Measurements from ENCODE around the gene CHPF2. TPM values are rescaled to one million over a fixed set of nuclear protein-coding genes. Genes with fewer than 3 reads are reported as not detected.

CHPF2 gene
- polyA plus RNA-seq, 10 donors: 16.6 to 29.8 (median 22.4) TPM

- no peak for DNase-seq
Observed at GRCh38 chr7:151231080-151231479, 1.2 kb upstream of the CHPF2 start.

DNA sequence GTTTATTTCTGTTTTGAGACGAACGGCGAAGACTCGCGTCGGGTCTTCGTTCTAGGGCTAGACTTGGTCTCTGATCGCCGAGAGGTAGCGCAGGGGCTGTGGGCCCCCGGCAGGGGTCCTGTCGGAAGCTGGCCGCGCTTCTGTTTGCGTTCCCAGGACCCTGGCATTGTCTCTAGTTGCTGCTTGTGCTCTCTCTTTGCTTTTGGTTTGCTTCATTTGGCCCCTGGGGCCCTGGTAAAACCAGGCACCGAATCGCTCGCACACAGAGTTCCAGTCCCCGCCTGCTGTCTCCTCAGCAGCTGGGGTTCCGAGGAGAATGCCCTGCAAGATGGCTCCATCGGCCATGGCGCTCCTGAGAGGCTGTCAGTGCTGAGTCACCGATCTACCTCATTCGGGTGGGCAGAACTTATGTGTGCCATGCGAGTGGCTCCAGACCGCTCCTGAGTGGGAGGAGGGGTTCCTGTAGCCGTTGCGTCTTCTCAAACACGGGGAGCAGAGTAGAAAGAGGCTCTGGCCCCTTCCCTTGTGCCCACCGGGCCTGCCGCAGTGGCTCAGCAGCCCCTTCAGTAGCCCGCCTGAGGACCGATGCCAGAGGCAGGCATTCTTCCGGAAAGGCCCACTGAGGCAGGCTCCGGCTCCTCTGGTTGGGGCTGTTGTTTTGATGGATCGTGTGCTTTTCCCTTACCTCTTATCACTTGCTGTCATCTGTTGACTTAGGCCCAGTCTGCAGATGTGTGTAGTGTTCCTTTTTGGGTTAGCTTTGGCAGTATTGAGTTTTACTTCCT, 826 bp downstream of the CHPF2 start:
- DNase-seq: peak in 1 of 3 donors; percentile 43

- DNase-seq: no peak
Observed at GRCh38 chr7:151233804-151234203, 1.5 kb downstream of the CHPF2 start.

GRCh38 chr7:151235091-151235787, 3.0 kb downstream of the CHPF2 start:
- DNase-seq: no peak

DNA sequence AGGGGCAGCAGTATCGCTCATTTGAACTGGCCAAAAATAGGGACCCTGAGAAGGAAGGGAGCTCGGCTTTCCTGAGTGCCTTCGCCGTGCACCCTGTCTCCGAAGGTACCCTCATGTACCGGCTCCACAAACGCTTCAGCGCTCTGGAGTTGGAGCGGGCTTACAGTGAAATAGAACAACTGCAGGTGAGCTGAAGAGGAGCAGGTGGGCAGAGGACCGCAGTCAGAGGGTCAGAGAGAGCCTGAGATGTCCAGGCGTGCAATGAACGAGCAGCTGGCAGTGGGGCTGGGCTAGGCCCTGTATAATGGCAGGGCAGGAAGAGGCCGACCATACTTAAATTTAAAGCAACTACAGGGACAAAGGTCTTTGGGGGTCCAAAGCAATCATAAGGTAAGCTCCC, 4.1 kb downstream of the CHPF2 start:
- DNase-seq: no peak

DNA sequence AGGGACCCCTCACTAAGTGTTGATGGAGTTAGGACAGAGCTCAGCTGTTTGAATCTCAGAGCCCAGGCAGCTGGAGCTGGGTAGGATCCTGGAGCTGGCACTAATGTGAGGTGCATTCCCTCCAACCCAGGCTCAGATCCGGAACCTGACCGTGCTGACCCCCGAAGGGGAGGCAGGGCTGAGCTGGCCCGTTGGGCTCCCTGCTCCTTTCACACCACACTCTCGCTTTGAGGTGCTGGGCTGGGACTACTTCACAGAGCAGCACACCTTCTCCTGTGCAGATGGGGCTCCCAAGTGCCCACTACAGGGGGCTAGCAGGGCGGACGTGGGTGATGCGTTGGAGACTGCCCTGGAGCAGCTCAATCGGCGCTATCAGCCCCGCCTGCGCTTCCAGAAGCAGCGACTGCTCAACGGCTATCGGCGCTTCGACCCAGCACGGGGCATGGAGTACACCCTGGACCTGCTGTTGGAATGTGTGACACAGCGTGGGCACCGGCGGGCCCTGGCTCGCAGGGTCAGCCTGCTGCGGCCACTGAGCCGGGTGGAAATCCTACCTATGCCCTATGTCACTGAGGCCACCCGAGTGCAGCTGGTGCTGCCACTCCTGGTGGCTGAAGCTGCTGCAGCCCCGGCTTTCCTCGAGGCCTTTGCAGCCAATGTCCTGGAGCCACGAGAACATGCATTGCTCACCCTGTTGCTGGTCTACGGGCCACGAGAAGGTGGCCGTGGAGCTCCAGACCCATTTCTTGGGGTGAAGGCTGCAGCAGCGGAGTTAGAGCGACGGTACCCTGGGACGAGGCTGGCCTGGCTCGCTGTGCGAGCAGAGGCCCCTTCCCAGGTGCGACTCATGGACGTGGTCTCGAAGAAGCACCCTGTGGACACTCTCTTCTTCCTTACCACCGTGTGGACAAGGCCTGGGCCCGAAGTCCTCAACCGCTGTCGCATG, 5.2 kb downstream of the CHPF2 start:
- peak in 1 of 3 donors; percentile 19 for DNase-seq

- DNase-seq: no peak
Observed at GRCh38 chr7:151238190-151238810, 6.0 kb downstream of the CHPF2 start.

DNA sequence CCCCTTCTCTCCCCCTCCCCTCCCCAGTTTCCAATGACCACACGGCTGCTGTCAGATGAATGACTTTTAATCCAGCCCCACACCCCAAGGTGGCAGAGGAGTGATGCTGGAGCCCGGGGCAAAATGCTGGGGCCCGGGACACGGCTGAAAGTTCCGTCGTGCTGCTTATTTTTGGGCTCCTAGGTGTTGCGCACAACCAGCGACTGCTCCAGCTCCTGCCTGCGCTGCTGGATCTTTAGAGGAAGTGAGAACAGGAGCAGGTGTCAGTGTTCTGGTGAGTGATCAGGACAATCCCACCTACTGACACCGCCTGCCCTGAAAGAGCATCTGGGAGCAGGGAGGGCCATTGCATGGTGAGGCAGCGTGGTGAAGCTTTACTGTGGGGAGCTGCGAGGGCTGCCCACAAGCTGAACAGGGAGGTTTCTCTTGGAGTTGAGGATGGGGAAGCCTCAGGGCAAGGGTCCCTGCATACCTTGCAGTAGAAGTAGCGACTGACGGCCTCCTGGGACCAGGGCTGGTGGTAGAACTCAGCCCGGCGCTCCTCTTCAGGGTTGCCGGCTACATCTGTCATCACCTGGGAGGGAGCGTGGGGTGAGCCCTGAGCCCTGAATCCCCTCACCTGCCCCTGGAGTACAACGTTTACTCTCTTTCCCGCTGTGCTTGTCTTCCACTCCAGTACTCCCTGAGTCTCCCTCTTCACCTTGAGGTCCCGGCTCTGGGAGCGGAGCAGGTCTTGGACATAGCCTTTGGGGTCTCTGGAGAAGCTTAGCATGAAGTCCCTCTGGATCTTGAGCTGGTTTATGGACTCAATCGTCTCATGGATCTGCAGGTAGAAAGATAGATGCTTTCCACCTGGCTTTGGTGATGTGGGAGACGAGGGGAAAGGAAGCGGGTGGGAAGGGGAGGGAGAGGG, 6.9 kb downstream of the CHPF2 start:
- DNase-seq: no peak

GRCh38 chr7:151239837-151240459, 7.7 kb downstream of the CHPF2 start:
- no peak for DNase-seq

DNA sequence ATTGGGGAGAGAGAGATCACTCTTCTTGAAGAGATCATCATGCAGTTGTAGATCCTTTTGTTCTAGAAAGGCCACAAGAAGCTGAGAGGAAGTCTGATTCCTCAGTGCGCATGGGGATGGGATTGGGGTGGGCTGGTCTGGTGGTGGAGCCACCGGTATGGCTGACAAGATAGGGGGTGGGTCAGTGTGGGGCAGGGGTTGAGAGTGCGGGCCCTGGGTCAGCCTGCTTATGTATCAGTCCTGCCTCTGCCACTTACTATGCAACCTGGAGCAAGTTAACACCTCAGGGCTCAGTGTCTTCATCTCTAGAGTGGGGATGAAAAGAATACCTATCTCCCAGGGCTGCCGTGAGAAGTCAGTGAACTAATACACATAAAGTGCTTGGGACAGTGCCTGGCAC, 8.3 kb downstream of the CHPF2 start:
- DNase-seq: no peak

DNA sequence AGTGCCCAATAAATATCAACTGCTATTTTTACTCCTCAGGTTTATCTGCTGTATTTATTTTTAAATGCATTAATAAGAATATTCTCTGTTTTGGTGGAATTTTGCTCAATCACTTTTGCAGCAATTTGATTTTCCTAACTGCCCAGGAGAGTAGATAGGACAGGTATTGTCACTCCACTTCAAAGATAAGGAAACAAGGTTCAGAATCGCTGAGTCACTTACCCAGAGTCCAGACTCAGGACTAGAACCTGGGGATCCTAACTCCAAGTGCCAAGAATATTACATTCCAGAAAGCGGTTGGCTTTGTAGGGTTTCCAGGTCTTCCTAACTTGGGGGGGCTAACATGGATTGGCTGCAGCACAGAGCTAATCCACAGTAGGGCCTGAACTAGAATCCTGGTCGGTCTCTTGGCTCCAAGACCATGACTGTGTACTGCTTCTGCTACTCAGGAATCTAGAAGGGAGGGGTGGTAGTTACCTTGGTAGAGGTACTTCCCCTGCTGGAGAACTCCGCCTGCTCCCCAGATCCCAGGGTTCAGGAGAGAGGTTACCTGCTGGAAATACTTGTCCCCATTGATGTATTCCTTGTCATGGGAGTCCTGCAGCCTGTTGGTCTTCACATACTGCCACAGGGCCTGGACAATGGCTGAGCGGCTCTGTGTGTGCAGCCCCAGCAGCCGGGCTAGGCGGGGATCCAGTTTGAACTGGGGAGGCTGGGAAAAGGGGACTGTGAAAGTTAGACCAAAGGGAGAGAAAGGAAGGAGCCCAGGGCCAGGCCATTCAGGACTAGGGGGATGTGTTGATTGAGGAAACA, 8.9 kb downstream of the CHPF2 start:
- no peak for DNase-seq

DNA sequence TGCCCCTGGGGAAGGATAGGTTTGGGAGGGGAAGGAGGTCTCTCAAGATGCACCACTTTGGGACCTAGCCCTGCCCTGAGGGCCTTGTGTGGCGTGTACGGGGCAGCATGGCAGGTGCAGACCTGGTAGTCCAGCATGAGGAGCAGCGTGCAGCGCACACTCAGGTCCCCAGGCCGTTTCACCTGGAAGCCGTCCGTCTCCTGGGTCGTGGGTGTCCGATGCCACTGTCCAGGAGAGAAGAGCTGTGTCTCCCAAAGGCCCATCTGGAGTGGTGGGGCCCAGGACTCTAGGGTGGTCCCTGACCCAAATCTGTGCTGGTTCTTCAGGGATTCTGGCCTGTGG, 9.4 kb downstream of the CHPF2 start:
- DNase-seq: no peak

- DNase-seq: no peak
Observed at GRCh38 chr7:151242159-151243044, 10.1 kb downstream of the CHPF2 start.

- DNase-seq: no peak
Observed at GRCh38 chr7:151243045-151243349, 10.7 kb downstream of the CHPF2 start.

- peak in 1 of 3 donors; percentile 39 for DNase-seq
Observed at GRCh38 chr7:151243408-151244195, 11.3 kb downstream of the CHPF2 start.

DNA sequence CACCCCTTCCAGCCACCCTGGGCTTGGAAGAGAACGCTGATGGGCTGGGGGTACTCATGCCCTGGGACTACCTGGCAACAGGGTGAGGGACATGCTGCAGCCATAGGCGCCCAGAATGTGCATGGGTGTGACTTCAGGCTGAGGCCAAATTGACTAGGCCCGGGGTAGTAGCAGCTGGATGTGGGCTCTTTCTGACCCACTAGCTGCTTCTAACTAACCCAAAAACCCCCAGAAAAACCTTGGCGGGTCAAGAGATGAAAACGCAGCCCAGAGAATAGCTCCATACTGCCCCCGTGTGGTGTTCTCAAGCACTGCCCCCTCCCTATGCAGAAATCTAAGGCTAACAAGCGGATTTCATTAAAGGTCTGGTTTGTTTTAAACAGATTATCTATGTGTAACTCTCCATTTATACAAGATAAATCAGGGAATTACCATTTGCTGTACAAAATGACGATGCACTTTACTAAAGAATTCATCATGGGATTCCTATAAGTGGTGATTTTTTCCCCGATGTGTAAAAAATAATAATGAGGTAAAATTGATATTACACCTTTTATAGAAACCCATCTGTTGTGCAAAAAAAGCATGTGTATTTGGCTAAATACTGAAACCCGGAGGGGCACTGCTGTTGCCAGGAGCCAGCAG, 12.0 kb downstream of the CHPF2 start:
- peak in 2 of 3 donors; percentile 60 to 73 for DNase-seq

DNA sequence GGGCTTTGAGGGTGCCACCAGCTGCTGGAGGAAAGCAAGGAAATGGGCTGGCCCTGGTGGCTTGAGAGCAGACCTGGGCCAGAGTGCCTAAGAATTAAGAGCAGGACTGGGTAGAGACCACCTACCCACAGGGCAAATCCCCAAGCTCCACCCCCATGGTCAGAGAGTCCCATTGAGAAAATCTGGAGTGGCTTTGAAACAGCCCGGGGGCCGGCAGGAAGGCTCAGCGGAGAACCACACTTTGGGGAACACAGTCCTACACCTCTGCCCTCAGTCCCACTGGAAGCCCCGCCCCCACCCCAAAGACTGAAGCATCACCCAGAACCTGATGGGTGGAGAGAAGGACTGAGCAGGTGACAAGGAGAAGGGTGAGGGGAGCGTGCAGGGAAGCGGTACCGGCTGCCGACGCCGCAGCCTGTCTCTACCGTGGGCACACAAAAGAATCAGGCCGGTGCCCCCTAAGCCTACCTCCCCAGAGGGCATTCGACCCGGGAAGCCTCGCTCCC, 12.6 kb downstream of the CHPF2 start:
- DNase-seq: no peak
